Right lobe of liver (tissue), 4 donors: ENCODE results near the gene STAT6.

Experiments used
- CTCF ChIP-seq, 4 donors: fragments of 200-600 bp in 3 of 4; fragments of 450-650 bp in 1 of 4; IDR thresholded peaks; one replicate each; pipeline versions ENCODE4 v1.5.1 to v1.8.0; 2016 to 2022; ENCODE audit warnings: antibody characterized with exemption in 4 of 4, mild to moderate bottlenecking in 2 of 4
- POLR2A ChIP-seq: fragments of 450-650 bp; IDR thresholded peaks from one replicate; pipeline ENCODE4 v1.6.1; 2017; ENCODE audit warnings: antibody characterized with exemption, mild to moderate bottlenecking
- donor health status: DM: no; HTN: no; CAD: no.
- donor health status: DM: no; HTN: no; CAD: no.
- donor health status: DM: no; HTN: yes; CAD: no.

DNA sequence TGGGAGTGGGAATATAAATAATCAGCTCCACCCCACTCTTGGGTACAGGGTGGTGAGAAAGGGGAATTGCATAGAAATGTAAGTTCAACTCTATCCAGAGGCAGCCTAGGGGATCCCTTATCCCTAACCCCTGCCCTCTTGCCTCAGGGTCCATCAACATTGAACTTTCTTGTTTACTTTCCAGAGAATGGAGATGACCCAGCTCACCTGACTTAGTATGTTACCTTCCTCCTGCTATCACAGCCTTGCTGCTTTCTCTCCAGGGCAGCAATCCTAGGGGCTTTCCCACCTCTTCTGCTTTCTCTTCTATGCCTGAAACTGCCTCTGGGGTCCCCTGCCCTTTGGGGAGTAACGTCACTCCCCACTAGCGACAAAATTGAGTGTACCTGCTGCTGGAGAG, 19.8 kb upstream of the STAT6 start:
- TF ChIP-seq CTCF (IDR thresholded peaks at IDR 0.05): peak in 1 of 4 donors; percentile 20
- no peak for TF ChIP-seq POLR2A
